Heart left ventricle (tissue), 13 donors: ENCODE data around the gene KRT71.

Experiments used
- CTCF ChIP-seq, 12 donors: fragments of 200-600 bp; sonication (generic) in 4 of 12; IDR thresholded peaks; one replicate each; pipeline versions ENCODE4 v1.5.0 to v1.8.0; 2018 to 2022; ENCODE audit warnings: antibody characterized with exemption in 12 of 12, mild to moderate bottlenecking in 5 of 12
- POLR2A ChIP-seq, 2 donors: fragments of 450-650 bp; IDR thresholded peaks; one replicate each; pipeline ENCODE4 v1.6.1; 2017; ENCODE audit warnings: antibody characterized with exemption in 2 of 2, mild to moderate bottlenecking in 2 of 2, moderate library complexity in 2 of 2
- donor health status: ischemic (EF 13 %, LVEDD 7.1; RV severe dilation, severe dysfunction).
- donor health status: DM: no; HTN: yes; CAD: no.
- donor health status: DM: no; HTN: no; CAD: no.
- donor health status: ischemic (EF 25% LVEDD 6.9; RV normal size, moderate dysfunction).
- donor health status: ischemic (EF 25% LVEDD 5.7; RV mildly dilated, moderate dysfunction).
- donor health status: ischemic (EF 35%, LVEDD 5.7; RV mildly dilated, moderate dysfunction).
- donor health status: nonischemic (EF 11% LVEDD 7.7; RV severe dilation, severe dysfunction).
- donor health status: DM: yes; HTN: yes; CAD: no.
- donor health status: PGD.
- donor health status: ischemic (EF 29% LVEDD 5.4; RV normal size, mild dysfunction).
- donor health status: nonischemic (EF 23%, LVEDD 6.1; RV moderate dilation, normal function).

GRCh38 chr12:52557476-52557875, 4.5 kb upstream of the KRT71 start:
- TF ChIP-seq CTCF (IDR thresholded peaks at IDR 0.05): no peak
- TF ChIP-seq POLR2A (IDR thresholded peaks at IDR 0.05): no peak
